ENCODE results near the gene KRT81.

KRT81 gene

DNA sequence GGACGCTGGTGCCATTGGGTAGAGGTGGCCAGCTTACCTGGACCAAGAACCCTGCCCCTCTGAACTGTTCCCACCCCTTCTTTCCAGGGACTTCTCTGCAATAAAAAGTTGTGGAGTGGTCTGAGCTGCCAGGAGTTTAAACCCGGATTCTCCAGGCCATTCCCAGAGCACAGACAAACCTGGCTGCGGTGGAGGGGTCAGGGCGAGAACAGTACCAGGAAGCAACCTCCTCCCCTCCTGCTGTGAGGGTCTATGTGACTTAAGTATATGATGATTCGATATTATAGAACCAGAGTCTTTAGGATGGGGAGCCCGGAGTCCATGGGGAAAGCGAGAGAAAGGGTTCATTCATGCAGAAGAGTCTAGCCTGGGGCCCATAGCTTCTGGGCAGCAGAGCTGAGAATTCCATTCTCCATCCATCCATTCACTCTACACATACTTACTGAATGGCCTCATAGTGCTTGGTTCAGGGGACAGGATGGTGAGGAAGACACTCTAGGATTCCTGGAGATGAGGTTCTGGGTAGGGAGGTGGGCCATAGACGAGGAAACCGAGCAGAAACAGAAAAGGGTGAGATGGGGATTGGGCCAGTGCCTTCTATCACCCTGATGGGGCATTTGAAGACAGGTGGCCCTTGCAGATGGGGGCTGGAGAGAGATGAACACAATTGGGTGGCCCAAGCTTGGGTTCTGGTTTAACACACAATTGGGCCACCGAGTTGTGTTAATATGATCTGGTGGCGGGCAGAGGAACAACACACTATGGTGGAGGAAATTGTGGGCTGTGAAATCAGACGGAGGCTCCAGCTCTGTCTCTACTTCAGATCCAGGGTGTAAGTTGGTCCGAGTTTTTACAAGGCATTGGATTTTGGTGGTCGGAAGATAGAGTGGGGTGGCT lies 11.7 kb downstream of the KRT81 start:
- in situ Hi-C loops (cut with HindIII; ENCODE audit: low sequenced_read_pairs): no loop called here
- no peak overlapping the region for H3K4me3 ChIP-seq (ENCODE audit: low read depth, low read length)
- no peak for TF ChIP-seq CTCF (IDR thresholded peaks at IDR 0.05; ENCODE audit: low read depth, low read length)
- DNase-seq (ENCODE audit: low read depth, low spot score): peak; percentile 29

DNA sequence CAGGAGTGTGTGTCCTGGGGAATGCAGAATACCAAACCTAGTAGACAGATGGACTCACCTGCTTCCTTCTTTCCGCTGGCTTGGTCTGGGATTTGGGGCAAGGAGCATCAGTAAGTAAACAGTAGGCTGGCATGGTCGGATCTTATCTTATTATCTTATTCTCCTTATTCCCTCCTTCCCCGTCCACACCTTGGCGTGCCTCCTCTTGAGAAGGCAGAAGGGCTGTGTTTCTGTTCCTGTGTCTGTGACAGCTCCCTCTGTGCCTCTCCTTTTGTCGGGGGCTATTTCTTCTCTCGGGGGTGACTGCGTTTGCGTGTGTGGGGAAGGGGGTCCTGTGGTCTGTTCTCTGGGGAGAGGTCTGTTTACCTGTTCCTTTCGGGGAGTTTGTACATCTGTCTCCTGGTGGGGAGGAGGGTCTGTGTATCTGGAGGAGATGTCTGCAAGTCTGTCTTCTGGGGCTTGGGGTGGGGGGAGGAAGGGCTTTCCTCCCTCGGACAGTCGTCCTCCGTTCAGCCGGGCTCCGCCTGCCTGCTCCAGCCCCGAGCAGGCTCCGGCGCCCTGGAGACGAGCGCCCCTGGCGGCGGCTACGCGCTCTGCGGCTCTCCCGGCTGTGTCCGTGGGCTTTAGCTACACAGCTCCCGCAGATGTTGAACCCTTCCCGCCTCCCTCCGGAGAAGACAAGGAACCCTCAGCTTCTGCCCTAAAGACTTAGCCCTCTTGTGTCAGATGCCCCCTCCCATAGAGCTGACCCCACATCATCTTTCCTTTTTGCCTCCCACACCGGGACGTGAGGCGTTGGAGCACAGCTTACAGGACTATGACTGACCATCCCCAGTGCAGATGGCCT lies 12.5 kb downstream of the KRT81 start:
- H3K4me3 ChIP-seq (ENCODE audit: low read depth, low read length): no peak overlapping the region
- peak; percentile 71 for DNase-seq (ENCODE audit: low read depth, low spot score)
- peak; percentile 99 for TF ChIP-seq CTCF (IDR thresholded peaks at IDR 0.05; ENCODE audit: low read depth, low read length)
- in situ Hi-C loops (cut with HindIII; ENCODE audit: low sequenced_read_pairs): no loop called here

DNA sequence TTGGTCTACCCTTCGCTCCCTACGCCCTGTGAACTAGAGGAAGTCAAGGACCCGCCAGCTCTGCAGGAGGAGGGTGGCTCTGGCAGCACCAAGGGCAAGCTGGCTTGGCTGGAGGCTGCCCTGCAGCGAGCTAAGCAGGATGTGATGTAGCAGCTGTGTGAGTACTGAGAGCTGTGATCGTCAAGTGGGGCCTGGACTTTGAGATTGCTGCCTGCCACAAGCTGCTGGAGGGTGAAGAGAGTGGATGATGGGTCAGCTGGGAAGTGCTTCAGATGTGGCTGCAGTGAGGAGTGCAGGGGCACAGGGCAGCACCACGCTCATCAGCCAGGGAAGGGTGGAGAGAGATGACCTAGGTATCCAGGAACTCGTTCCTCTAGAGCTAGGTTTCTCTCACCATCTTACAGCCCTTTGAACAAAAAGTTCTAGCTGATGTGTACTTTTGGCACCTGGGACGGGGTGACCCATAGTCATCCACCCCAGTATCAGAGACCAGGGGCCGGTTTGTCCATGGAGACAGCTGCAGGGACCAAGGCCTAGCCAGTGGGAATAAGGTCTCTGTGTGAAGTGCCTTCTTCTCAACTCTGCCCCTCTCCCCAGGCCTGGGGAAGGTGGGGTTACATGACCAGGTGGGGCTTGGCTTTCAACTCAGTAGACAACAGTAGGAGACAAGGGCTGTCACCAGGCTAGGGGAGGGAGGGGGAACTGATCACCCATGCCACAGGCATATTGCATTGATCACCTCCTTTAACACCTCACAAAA lies 13.7 kb downstream of the KRT81 start:
- no peak for TF ChIP-seq CTCF (IDR thresholded peaks at IDR 0.05; ENCODE audit: low read depth, low read length)
- no peak for DNase-seq (ENCODE audit: low read depth, low spot score)
- in situ Hi-C loops (cut with HindIII; ENCODE audit: low sequenced_read_pairs): no loop called here
- no peak overlapping the region for H3K4me3 ChIP-seq (ENCODE audit: low read depth, low read length)

DNA sequence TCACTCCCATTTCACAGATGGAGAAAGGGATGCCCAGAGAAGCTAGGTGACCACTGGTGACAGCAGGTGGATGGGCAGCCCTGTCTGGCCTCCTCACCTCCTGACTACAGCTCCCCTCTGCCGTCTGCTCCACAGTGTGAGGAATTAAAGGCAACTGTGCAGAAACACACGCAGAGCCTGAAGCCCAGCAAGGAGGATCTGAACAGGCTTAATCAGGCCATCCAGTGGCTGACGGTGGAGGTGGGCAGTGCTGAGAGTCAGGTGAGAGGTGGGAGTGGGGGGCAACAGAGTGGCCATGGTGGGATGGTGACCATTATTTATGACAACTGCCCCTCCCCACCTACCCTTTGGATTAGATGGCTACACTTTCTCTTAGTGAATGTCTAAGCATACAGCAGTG lies 15.6 kb downstream of the KRT81 start:
- no peak for DNase-seq (ENCODE audit: low read depth, low spot score)
- no peak overlapping the region for H3K4me3 ChIP-seq (ENCODE audit: low read depth, low read length)
- TF ChIP-seq CTCF (IDR thresholded peaks at IDR 0.05; ENCODE audit: low read depth, low read length): no peak
- in situ Hi-C loops (cut with HindIII; ENCODE audit: low sequenced_read_pairs): no loop called here

GRCh38 chr12:52274521-52275120 lies 16.7 kb downstream of the KRT81 start, which contains the start of gene KRT86:
TSS of gene KRT86 (plus strand) at chr12:52274645. CDS start at chr12:52301917, 27,272 bp downstream.
- no peak for TF ChIP-seq CTCF (IDR thresholded peaks at IDR 0.05; ENCODE audit: low read depth, low read length)
- in situ Hi-C loops (cut with HindIII; ENCODE audit: low sequenced_read_pairs): no loop called here
- H3K4me3 ChIP-seq (ENCODE audit: low read depth, low read length): no peak within 1 kb of the TSS
- no peak for DNase-seq (ENCODE audit: low read depth, low spot score)

GRCh38 chr12:52271158-52271557 lies 20.2 kb downstream of the KRT81 start:
- TF ChIP-seq CTCF (IDR thresholded peaks at IDR 0.05; ENCODE audit: low read depth, low read length): no peak
- no peak for DNase-seq (ENCODE audit: low read depth, low spot score)
- in situ Hi-C loops (cut with HindIII; ENCODE audit: low sequenced_read_pairs): no loop called here
- no peak overlapping the region for H3K4me3 ChIP-seq (ENCODE audit: low read depth, low read length)
